ENCODE data around the gene ARID1B.

The ARID1B gene

DNA sequence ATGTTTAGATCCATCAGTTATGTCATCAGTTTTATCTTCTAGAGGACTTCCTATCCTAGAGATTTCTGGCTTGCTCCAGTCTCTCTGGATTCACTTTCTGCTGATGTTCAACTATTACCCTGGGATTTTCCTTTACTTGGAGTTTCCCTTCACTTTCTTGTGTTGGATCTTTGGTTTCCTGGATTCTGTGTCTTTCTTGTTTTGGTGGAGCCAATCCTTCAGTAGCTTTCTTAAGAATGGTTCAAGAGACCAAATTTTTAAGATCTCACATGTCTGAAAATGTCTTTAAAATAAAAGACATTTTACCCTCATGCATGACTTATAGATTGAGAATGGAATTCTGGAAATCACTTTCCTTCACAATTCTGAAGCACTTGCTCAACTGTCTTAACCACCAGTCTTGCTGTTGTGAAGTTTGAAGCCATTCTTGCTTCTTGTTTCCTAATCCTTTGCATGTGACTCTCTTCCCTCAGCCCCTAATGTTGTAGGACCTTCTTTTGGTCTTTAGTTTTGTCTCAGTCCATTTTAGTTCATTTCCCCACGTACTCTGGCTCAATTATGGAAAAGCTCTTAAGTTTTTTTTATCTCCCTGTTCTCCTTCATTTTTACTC is 87.9 kb downstream of the ARID1B start:
- Histone ChIP-seq H3K9me3 (ENCODE audit: insufficient read depth, low read length, severe bottlenecking) (no peaks in the 10 kb centered on the region), H2AFZ (ENCODE audit: low read depth, low read length) (no peak overlapping the region), H3K27ac (ENCODE audit: low read length) (no peak overlapping the region), H3K4me1 (ENCODE audit: insufficient read depth, low read length) (no peaks in the 10 kb centered on the region), H3K36me3 (ENCODE audit: insufficient read depth, low read length) (no peaks in the 10 kb centered on the region), H3K9ac (ENCODE audit: low read depth, low read length) (no peak overlapping the region), H3K27me3 (ENCODE audit: insufficient read depth, low read length, poor library complexity) (no peaks in the 10 kb centered on the region), H3K4me2 (ENCODE audit: insufficient read depth, low read length) (no peak overlapping the region), H3K79me2 (ENCODE audit: insufficient read depth, low read length) (peaks cover 100% of the 10 kb centered on the region), H4K20me1 (ENCODE audit: insufficient read depth, low read length) (peaks cover 80% of the 10 kb centered on the region), H3K4me3 (ENCODE audit: low read depth in 1 of 2, low read length in 2 of 2) (no peak overlapping the region)
- DNase-seq (no peak), ATAC-seq (ENCODE audit: insufficient read depth, low read depth) (no peak)
- TF ChIP-seq EZH2 (IDR thresholded peaks at IDR 0.05; ENCODE audit: borderline replicate concordance, low read depth, low read length, severe bottlenecking), result no peak
- TF ChIP-seq, protein P1, sequence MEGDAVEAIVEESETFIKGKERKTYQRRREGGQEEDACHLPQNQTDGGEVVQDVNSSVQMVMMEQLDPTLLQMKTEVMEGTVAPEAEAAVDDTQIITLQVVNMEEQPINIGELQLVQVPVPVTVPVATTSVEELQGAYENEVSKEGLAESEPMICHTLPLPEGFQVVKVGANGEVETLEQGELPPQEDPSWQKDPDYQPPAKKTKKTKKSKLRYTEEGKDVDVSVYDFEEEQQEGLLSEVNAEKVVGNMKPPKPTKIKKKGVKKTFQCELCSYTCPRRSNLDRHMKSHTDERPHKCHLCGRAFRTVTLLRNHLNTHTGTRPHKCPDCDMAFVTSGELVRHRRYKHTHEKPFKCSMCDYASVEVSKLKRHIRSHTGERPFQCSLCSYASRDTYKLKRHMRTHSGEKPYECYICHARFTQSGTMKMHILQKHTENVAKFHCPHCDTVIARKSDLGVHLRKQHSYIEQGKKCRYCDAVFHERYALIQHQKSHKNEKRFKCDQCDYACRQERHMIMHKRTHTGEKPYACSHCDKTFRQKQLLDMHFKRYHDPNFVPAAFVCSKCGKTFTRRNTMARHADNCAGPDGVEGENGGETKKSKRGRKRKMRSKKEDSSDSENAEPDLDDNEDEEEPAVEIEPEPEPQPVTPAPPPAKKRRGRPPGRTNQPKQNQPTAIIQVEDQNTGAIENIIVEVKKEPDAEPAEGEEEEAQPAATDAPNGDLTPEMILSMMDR (IDR thresholded peaks at IDR 0.05; ENCODE audit: borderline replicate concordance, extremely low read depth, low read length, poor library complexity, severe bottlenecking), result no peak

DNA sequence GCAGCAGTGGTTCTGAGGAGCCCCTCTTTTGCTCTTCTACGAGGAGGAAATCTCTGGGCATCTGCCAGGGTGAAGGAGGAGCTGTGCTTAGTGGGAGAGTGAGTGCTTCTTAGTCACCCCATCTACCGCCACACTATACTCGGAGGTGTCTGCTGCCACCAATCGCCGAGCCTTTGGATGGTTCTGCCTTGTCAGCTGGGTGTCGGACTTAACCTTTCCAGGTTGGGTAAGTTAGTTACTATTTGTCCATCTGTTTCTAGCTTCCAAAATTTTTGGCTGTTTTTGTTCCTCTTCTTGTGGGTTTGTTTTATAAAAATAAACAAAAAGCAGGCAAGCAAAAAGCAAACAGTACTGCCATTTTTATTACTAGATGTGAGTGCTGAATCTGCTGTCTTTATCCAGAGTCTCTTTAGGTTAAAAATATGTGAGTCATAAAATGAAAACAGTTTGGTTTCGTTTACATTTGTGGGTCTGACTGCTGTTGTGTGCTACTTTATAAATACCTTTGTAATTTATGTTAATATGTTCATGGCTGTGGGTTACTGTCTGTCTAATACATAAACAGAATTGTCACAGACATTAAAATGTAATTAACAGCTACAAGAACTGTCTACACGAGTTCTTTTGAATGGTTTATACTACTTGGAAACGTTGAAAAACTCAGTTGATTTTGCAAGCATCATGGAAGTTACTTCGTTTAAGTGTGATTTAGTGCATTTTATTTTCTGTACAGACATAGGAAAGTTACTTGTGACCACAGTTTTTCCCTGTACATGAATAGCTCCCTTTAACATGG is 89.2 kb downstream of the ARID1B start:
- Histone ChIP-seq H3K27ac (ENCODE audit: low read length) (no peak overlapping the region), H3K4me3 (ENCODE audit: low read depth in 1 of 2, low read length in 2 of 2) (no peak overlapping the region), H4K20me1 (ENCODE audit: insufficient read depth, low read length) (peaks cover 83% of the 10 kb centered on the region), H3K79me2 (ENCODE audit: insufficient read depth, low read length) (peaks cover 100% of the 10 kb centered on the region), H3K36me3 (ENCODE audit: insufficient read depth, low read length) (0 out of 2 replicates have a peak, but pooled peaks cover 2% of the 10 kb centered on the region), H3K4me2 (ENCODE audit: insufficient read depth, low read length) (no peak overlapping the region), H3K9me3 (ENCODE audit: insufficient read depth, low read length, severe bottlenecking) (no peaks in the 10 kb centered on the region), H2AFZ (ENCODE audit: low read depth, low read length) (no peak overlapping the region), H3K4me1 (ENCODE audit: insufficient read depth, low read length) (no peaks in the 10 kb centered on the region), H3K27me3 (ENCODE audit: insufficient read depth, low read length, poor library complexity) (no peaks in the 10 kb centered on the region), H3K9ac (ENCODE audit: low read depth, low read length) (no peak overlapping the region)
- ATAC-seq (ENCODE audit: insufficient read depth, low read depth) (no peak), DNase-seq (no peak)
- TF ChIP-seq, protein P1 (IDR thresholded peaks at IDR 0.05; ENCODE audit: borderline replicate concordance, extremely low read depth, low read length, poor library complexity, severe bottlenecking), result no peak
- TF ChIP-seq EZH2 (IDR thresholded peaks at IDR 0.05; ENCODE audit: borderline replicate concordance, low read depth, low read length, severe bottlenecking), result no peak

DNA sequence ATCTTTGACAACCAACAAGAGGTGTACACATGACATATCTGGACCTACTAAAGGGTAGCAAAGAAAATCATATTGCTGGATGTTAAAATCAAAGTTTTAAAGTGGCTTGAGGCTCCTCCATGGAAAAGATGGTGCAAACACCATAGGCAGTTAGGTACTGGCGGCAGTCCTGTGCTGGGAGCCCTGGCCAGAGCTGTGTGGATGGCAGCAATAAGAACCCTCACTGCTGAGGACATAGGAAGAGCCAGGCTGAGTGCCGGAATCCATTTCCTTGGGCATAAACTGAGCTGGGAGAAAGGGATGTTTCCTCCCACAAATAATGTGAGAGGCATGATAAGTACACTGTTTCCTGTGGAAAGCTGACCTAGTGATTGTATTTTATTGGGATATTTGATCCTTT is 89.9 kb downstream of the ARID1B start:
- Histone ChIP-seq H3K4me1 (ENCODE audit: insufficient read depth, low read length) (no peaks in the 10 kb centered on the region), H3K4me2 (ENCODE audit: insufficient read depth, low read length) (no peak overlapping the region), H3K27ac (ENCODE audit: low read length) (no peak overlapping the region), H2AFZ (ENCODE audit: low read depth, low read length) (no peak overlapping the region), H3K4me3 (ENCODE audit: low read depth in 1 of 2, low read length in 2 of 2) (no peak overlapping the region), H3K27me3 (ENCODE audit: insufficient read depth, low read length, poor library complexity) (no peaks in the 10 kb centered on the region), H4K20me1 (ENCODE audit: insufficient read depth, low read length) (peaks cover 83% of the 10 kb centered on the region), H3K9ac (ENCODE audit: low read depth, low read length) (no peak overlapping the region), H3K9me3 (ENCODE audit: insufficient read depth, low read length, severe bottlenecking) (no peaks in the 10 kb centered on the region), H3K36me3 (ENCODE audit: insufficient read depth, low read length) (0 out of 2 replicates have a peak, but pooled peaks cover 2% of the 10 kb centered on the region), H3K79me2 (ENCODE audit: insufficient read depth, low read length) (peaks cover 100% of the 10 kb centered on the region)
- ATAC-seq (ENCODE audit: insufficient read depth, low read depth), result no peak
- TF ChIP-seq, protein P1 (IDR thresholded peaks at IDR 0.05; ENCODE audit: borderline replicate concordance, extremely low read depth, low read length, poor library complexity, severe bottlenecking), result no peak
- no peak for TF ChIP-seq EZH2 (IDR thresholded peaks at IDR 0.05; ENCODE audit: borderline replicate concordance, low read depth, low read length, severe bottlenecking)
- no peak for DNase-seq

Data from DND-41 (cell line).